GM04504 (cell line): ENCODE measurements around the gene USP17L20.
"Not testable (repeated sequence)": the region's sequence is repeated elsewhere in the genome, so short reads cannot be mapped to it uniquely, and the experiment has no call there.

ENCODE experiments used
- DNase-seq: peaks from one replicate; pipeline ENCODE4 v3.0.0-alpha.2; 2012; ENCODE audit warnings: low read depth

The USP17L20 gene

GRCh38 chr4:9257824-9258223 is at the start of gene USP17L20:
Gene USP17L20, plus strand, starts transcription at chr4:9258124. Its CDS starts 0 bp downstream, at chr4:9258124.
- DNase-seq = not testable (repeated sequence)

- not testable (repeated sequence) for DNase-seq
Measured at GRCh38 chr4:9210357-9210756, 47.6 kb upstream of the USP17L20 start, which contains the start of gene USP17L10. Gene USP17L10, plus strand, starts transcription at chr4:9210657. Its CDS starts 0 bp downstream, at chr4:9210657.

GRCh38 chr4:9214701-9215100 is 43.2 kb upstream of the USP17L20 start:
- not testable (repeated sequence) for DNase-seq

GRCh38 chr4:9215105-9215504 is 42.8 kb upstream of the USP17L20 start, which contains the start of gene USP17L11:
Gene USP17L11, plus strand, starts transcription at chr4:9215405. Its CDS starts 0 bp downstream, at chr4:9215405.
- not testable (repeated sequence) for DNase-seq

- not testable (repeated sequence) for DNase-seq
Measured at GRCh38 chr4:9219852-9220251, 38.1 kb upstream of the USP17L20 start, which contains the start of gene USP17L12. Gene USP17L12, plus strand, starts transcription at chr4:9220152. Its CDS starts 0 bp downstream, at chr4:9220152.

- DNase-seq = not testable (repeated sequence)
Measured at GRCh38 chr4:9224596-9224995, 33.3 kb upstream of the USP17L20 start, which contains the start of gene USP17L13. Gene USP17L13, plus strand, starts transcription at chr4:9224896. Its CDS starts 0 bp downstream, at chr4:9224896.

GRCh38 chr4:9230249-9230648 is 27.7 kb upstream of the USP17L20 start:
- not testable (repeated sequence) for DNase-seq

- not testable (repeated sequence) for DNase-seq
Measured at GRCh38 chr4:9234085-9234484, 23.8 kb upstream of the USP17L20 start, which contains the start of gene USP17L15. Gene USP17L15, plus strand, starts transcription at chr4:9234385. Its CDS starts 0 bp downstream, at chr4:9234385.

- DNase-seq = not testable (repeated sequence)
Measured at GRCh38 chr4:9238461-9238860, 19.5 kb upstream of the USP17L20 start.

GRCh38 chr4:9243579-9243978 is 14.3 kb upstream of the USP17L20 start, which contains the start of gene USP17L17:
Gene USP17L17, plus strand, starts transcription at chr4:9243879. Its CDS starts 0 bp downstream, at chr4:9243879.
- DNase-seq = not testable (repeated sequence)

- DNase-seq = not testable (repeated sequence)
Measured at GRCh38 chr4:9247953-9248680, 9.8 kb upstream of the USP17L20 start, which contains the start of gene USP17L18. Gene USP17L18, plus strand, starts transcription at chr4:9248630. Its CDS starts 0 bp downstream, at chr4:9248630.

GRCh38 chr4:9253078-9253477 is 4.8 kb upstream of the USP17L20 start, which contains the start of gene USP17L19:
Gene USP17L19, plus strand, starts transcription at chr4:9253378. Its CDS starts 0 bp downstream, at chr4:9253378.
- DNase-seq = not testable (repeated sequence)

- not testable (repeated sequence) for DNase-seq
Measured at GRCh38 chr4:9262572-9262971, 4.6 kb downstream of the USP17L20 start, which contains the start of gene USP17L21. Gene USP17L21, plus strand, starts transcription at chr4:9262872. Its CDS starts 0 bp downstream, at chr4:9262872.

GRCh38 chr4:9267319-9267718 is 9.4 kb downstream of the USP17L20 start, which contains the start of gene USP17L22:
Gene USP17L22, plus strand, starts transcription at chr4:9267619. Its CDS starts 0 bp downstream, at chr4:9267619.
- DNase-seq = not testable (repeated sequence)

- not testable (repeated sequence) for DNase-seq
Measured at GRCh38 chr4:9271719-9272118, 13.8 kb downstream of the USP17L20 start.
